Glutamatergic neuron (in vitro differentiated cells): ENCODE measurements around the gene ZNF580. TPM values are rescaled to one million over a fixed set of nuclear protein-coding genes. Genes with fewer than 3 reads are reported as not detected.

Experiments
- DNase-seq: peaks from one replicate; pipeline ENCODE4 v3.0.0; 2022
- H3K27ac Mint-ChIP-seq: one replicate; pipeline ENCODE4 v1.8.0; 2020; ENCODE audit warnings: mild to moderate bottlenecking, mixed read lengths, inconsistent platforms; ENCODE audit not compliant: unreplicated experiment
- H3K27me3 Mint-ChIP-seq: one replicate; pipeline ENCODE4 v1.8.0; 2020; ENCODE audit warnings: mild to moderate bottlenecking, moderate library complexity, mixed read lengths, inconsistent platforms; ENCODE audit not compliant: unreplicated experiment
- H3K36me3 Mint-ChIP-seq: one replicate; pipeline ENCODE4 v1.8.0; 2020; ENCODE audit warnings: mild to moderate bottlenecking, mixed read lengths, inconsistent platforms; ENCODE audit not compliant: unreplicated experiment
- H3K4me1 Mint-ChIP-seq: one replicate; pipeline ENCODE4 v1.8.0; 2020; ENCODE audit warnings: mild to moderate bottlenecking, low read depth, mixed read lengths, inconsistent platforms; ENCODE audit not compliant: unreplicated experiment
- H3K4me3 Mint-ChIP-seq: one replicate; pipeline ENCODE4 v1.8.0; 2020; ENCODE audit warnings: mild to moderate bottlenecking, mixed read lengths, inconsistent platforms; ENCODE audit not compliant: unreplicated experiment
- H3K9me3 Mint-ChIP-seq: one replicate; pipeline ENCODE4 v1.8.0; 2020; ENCODE audit warnings: mild to moderate bottlenecking, moderate library complexity, mixed read lengths, inconsistent platforms; ENCODE audit not compliant: unreplicated experiment
- CTCF ChIP-seq: fragments of 200-600 bp; sonication (generic); IDR thresholded peaks from one replicate; pipeline ENCODE4 v1.5.0; 2021; ENCODE audit not compliant: partially characterized antibody, unreplicated experiment
- total RNA-seq: library from RNA; stranded (reverse); fragmentation: NEBNext Ultra II Directional; extraction: Animal tissue kit (Norgen Biotek cat#: 25700); gene quantifications from one replicate; pipeline ENCODE4 v1.2.1, GENCODE V29; 2021; ENCODE audit not compliant: unreplicated experiment

The ZNF580 gene
- total RNA-seq, 1 donor from 2014 or later, result 43.6 TPM

- peaks cover 19% of the 10 kb centered on the region for H3K36me3 Mint-ChIP-seq
- H3K27ac Mint-ChIP-seq, result no peak overlapping the region
Measured at GRCh38 chr19:55620410-55621204, 20.2 kb upstream of the ZNF580 start.

GRCh38 chr19:55621205-55621672, 19.6 kb upstream of the ZNF580 start:
- Mint-ChIP-seq H3K4me3 (no peak overlapping the region), H3K9me3 (peaks cover 17% of the 10 kb centered on the region), H3K4me1 (no peaks in the 10 kb centered on the region), H3K27me3 (peaks cover 11% of the 10 kb centered on the region), H3K36me3 (peaks cover 19% of the 10 kb centered on the region), H3K27ac (no peak overlapping the region)
- DNase-seq, result no peak
- TF ChIP-seq CTCF, result no peak

More at GRCh38 chr19:55620410-55621204, 20.2 kb upstream of the ZNF580 start:
- Mint-ChIP-seq H3K27me3 (peaks cover 11% of the 10 kb centered on the region), H3K9me3 (peaks cover 17% of the 10 kb centered on the region), H3K4me3 (no peak overlapping the region), H3K4me1 (no peaks in the 10 kb centered on the region)
- no peak for TF ChIP-seq CTCF
- DNase-seq, result no peak

- Mint-ChIP-seq H3K4me3 (no peak overlapping the region), H3K9me3 (peaks cover 17% of the 10 kb centered on the region), H3K27me3 (peaks cover 10% of the 10 kb centered on the region), H3K27ac (no peak overlapping the region), H3K4me1 (no peaks in the 10 kb centered on the region), H3K36me3 (peaks cover 19% of the 10 kb centered on the region)
- no peak for TF ChIP-seq CTCF
- DNase-seq, result no peak
Measured at GRCh38 chr19:55621673-55622231, 19.1 kb upstream of the ZNF580 start.

- H3K36me3 Mint-ChIP-seq, result peaks cover 16% of the 10 kb centered on the region
- no peak for TF ChIP-seq CTCF
- no peaks in the 10 kb centered on the region for H3K4me1 Mint-ChIP-seq
- peaks cover 9% of the 10 kb centered on the region for H3K27me3 Mint-ChIP-seq
- H3K4me3 Mint-ChIP-seq, result no peak overlapping the region
- H3K9me3 Mint-ChIP-seq, result peaks cover 13% of the 10 kb centered on the region
- no peak overlapping the region for H3K27ac Mint-ChIP-seq
- DNase-seq, result no peak
Measured at GRCh38 chr19:55622242-55622969, 18.4 kb upstream of the ZNF580 start.

- Mint-ChIP-seq H3K36me3 (peaks cover 13% of the 10 kb centered on the region), H3K9me3 (peaks cover 12% of the 10 kb centered on the region), H3K27me3 (peaks cover 8% of the 10 kb centered on the region), H3K27ac (no peak overlapping the region), H3K4me1 (no peaks in the 10 kb centered on the region), H3K4me3 (peak overlapping the region; percentile 88)
- no peak for TF ChIP-seq CTCF
- no peak for DNase-seq
Measured at GRCh38 chr19:55623130-55623529, 17.7 kb upstream of the ZNF580 start.
